ENCODE data around the gene MAP2K2. TPM values are rescaled to one million over a fixed set of nuclear protein-coding genes. Genes with fewer than 3 reads are reported as not detected.
A peak's percentile ranks its signal among the peaks of the same experiment; 100 is the strongest.

Gene MAP2K2
- total and polyA plus RNA-seq, 4 donors = 40.3 to 72.7 (median 54.1) TPM

GRCh38 chr19:4140237-4140711, 16.4 kb upstream of the MAP2K2 start:
- Histone ChIP-seq H3K27ac (ENCODE audit: low read depth in 1 of 2, low read length in 2 of 2) (no peak overlapping the region), H3K36me3 (ENCODE audit: control insufficient read depth in 4 of 4, insufficient read depth in 3 of 4, low read depth in 1 of 4, low read length in 3 of 4) (no peaks in the 10 kb centered on the region), H3K4me3 (ENCODE audit: low read depth in 1 of 3, low read length in 3 of 3) (no peak overlapping the region), H3K9ac (ENCODE audit: low read depth in 1 of 2, low read length in 2 of 2) (no peak overlapping the region), H3K4me1 (ENCODE audit: control insufficient read depth in 4 of 4, insufficient read depth in 4 of 4, low read length in 3 of 4) (peaks cover 0 to 10% (median 9%) of the 10 kb centered on the region in 4 donors), H3K27me3 (ENCODE audit: control insufficient read depth in 4 of 4, insufficient read depth in 4 of 4, low read length in 3 of 4) (no peaks in the 10 kb centered on the region), H3K9me3 (ENCODE audit: control insufficient read depth in 4 of 4, low read length in 3 of 4) (no peaks in the 10 kb centered on the region)
- WGBS = 22% methylated on average over 12 of the region's 12 CpGs
- TF ChIP-seq FOXA1 (IDR thresholded peaks at IDR 0.05) (no peak), CTCF (IDR thresholded peaks at IDR 0.05; ENCODE audit: low read depth, low read length, missing input control) (peak; percentile 53), HNF4A (conservative IDR thresholded peaks at IDR 0.05) (peak in 1 of 2 donors; percentile 22), EGR1 (IDR thresholded peaks at IDR 0.05; ENCODE audit: low read depth in 2 of 2) (no peak), ZBTB33 (IDR thresholded peaks at IDR 0.05) (no peak), RAD21 (IDR thresholded peaks at IDR 0.05) (peak; percentile 77 to 81)
- DNase-seq (ENCODE audit: low spot score) = no peak

GRCh38 chr19:4139614-4140236, 15.8 kb upstream of the MAP2K2 start:
- no peak overlapping the region for H3K9ac ChIP-seq (ENCODE audit: low read depth in 1 of 2, low read length in 2 of 2)
- 27% methylated on average over 14 of the region's 14 CpGs for WGBS
- no peaks in the 10 kb centered on the region for H3K9me3 ChIP-seq (ENCODE audit: control insufficient read depth in 4 of 4, low read length in 3 of 4)
- no peak overlapping the region for H3K27ac ChIP-seq (ENCODE audit: low read depth in 1 of 2, low read length in 2 of 2)
- DNase-seq (ENCODE audit: low spot score) = peak; percentile 96
- no peak for TF ChIP-seq JUND (IDR thresholded peaks at IDR 0.05)
- peak in 1 of 2 donors; percentile 16 for TF ChIP-seq RXRA (IDR thresholded peaks at IDR 0.05)
- TF ChIP-seq CTCF (IDR thresholded peaks at IDR 0.05; ENCODE audit: low read depth, low read length, missing input control) = peak; percentile 82
- TF ChIP-seq RAD21 (IDR thresholded peaks at IDR 0.05) = peak; percentile 62 to 81
- peaks cover 0 to 10% (median 9%) of the 10 kb centered on the region in 4 donors for H3K4me1 ChIP-seq (ENCODE audit: control insufficient read depth in 4 of 4, insufficient read depth in 4 of 4, low read length in 3 of 4)
- H3K36me3 ChIP-seq (ENCODE audit: control insufficient read depth in 4 of 4, insufficient read depth in 3 of 4, low read depth in 1 of 4, low read length in 3 of 4) = no peaks in the 10 kb centered on the region
- H3K4me3 ChIP-seq (ENCODE audit: low read depth in 1 of 3, low read length in 3 of 3) = no peak overlapping the region
- no peaks in the 10 kb centered on the region for H3K27me3 ChIP-seq (ENCODE audit: control insufficient read depth in 4 of 4, insufficient read depth in 4 of 4, low read length in 3 of 4)

GRCh38 chr19:4138445-4138844, 14.5 kb upstream of the MAP2K2 start:
- no peak overlapping the region for H3K4me3 ChIP-seq (ENCODE audit: low read depth in 1 of 3, low read length in 3 of 3)
- no peaks in the 10 kb centered on the region for H3K36me3 ChIP-seq (ENCODE audit: control insufficient read depth in 4 of 4, insufficient read depth in 3 of 4, low read depth in 1 of 4, low read length in 3 of 4)
- H3K4me1 ChIP-seq (ENCODE audit: control insufficient read depth in 4 of 4, insufficient read depth in 4 of 4, low read length in 3 of 4) = peaks cover 0 to 12% (median 9%) of the 10 kb centered on the region in 4 donors
- no peak overlapping the region for H3K9ac ChIP-seq (ENCODE audit: low read depth in 1 of 2, low read length in 2 of 2)
- no peaks in the 10 kb centered on the region for H3K27me3 ChIP-seq (ENCODE audit: control insufficient read depth in 4 of 4, insufficient read depth in 4 of 4, low read length in 3 of 4)
- no peak for DNase-seq (ENCODE audit: low spot score)
- H3K9me3 ChIP-seq (ENCODE audit: control insufficient read depth in 4 of 4, low read length in 3 of 4) = no peaks in the 10 kb centered on the region
- H3K27ac ChIP-seq (ENCODE audit: low read depth in 1 of 2, low read length in 2 of 2) = no peak overlapping the region
- 87% methylated on average over 5 of the region's 5 CpGs for WGBS
- TF ChIP-seq MAX (IDR thresholded peaks at IDR 0.05) (no peak), HNF4A (conservative IDR thresholded peaks at IDR 0.05) (no peak), TAF1 (conservative IDR thresholded peaks at IDR 0.05) (no peak), FOXA2 (IDR thresholded peaks at IDR 0.05) (no peak), YY1 (IDR thresholded peaks at IDR 0.05) (no peak), CTCF (IDR thresholded peaks at IDR 0.05; ENCODE audit: low read depth, low read length, missing input control) (no peak), ATF3 (IDR thresholded peaks at IDR 0.05) (no peak), FOXA1 (IDR thresholded peaks at IDR 0.05) (no peak), HNF4G (IDR thresholded peaks at IDR 0.05) (no peak), RAD21 (IDR thresholded peaks at IDR 0.05) (no peak), ZBTB33 (IDR thresholded peaks at IDR 0.05) (no peak), NR2F2 (IDR thresholded peaks at IDR 0.05) (no peak), RXRA (IDR thresholded peaks at IDR 0.05) (no peak)

Data from liver (tissue), 9 donors.